Keratinocyte (primary cell): Measurements from ENCODE around the gene ACBD3.

ENCODE experiments used
- CTCF ChIP-seq, 3 experiments: IDR thresholded peaks in 1 of 3; conservative IDR thresholded peaks in 1 of 3; optimal IDR thresholded peaks in 1 of 3; 2 replicates in 2 of 3; 3 replicates in 1 of 3; pipeline versions ENCODE3 to v1.5.1; 2011; ENCODE audit warnings: low read length in 3 of 3, mild to moderate bottlenecking in 3 of 3, moderate library complexity in 2 of 3, control low read depth in 1 of 3, inconsistent platforms in 1 of 3; ENCODE audit not compliant: insufficient read depth in 2 of 3; ENCODE audit errors: extremely low read depth in 1 of 3
- EZH2 ChIP-seq: IDR thresholded peaks from one replicate; pipeline ENCODE4 v1.6.1; 2012; ENCODE audit warnings: inconsistent platforms, mild to moderate bottlenecking, low read length, moderate library complexity

- no peak for TF ChIP-seq CTCF (optimal IDR thresholded peaks at IDR 0.05 in 1 of 3, IDR thresholded peaks at IDR 0.05 in 1 of 3, conservative IDR thresholded peaks at IDR 0.05 in 1 of 3; ENCODE audit: extremely low read depth in 1 of 3, insufficient read depth in 2 of 3, low read length in 3 of 3)
- TF ChIP-seq EZH2: no peak
Observed at GRCh38 chr1:226128487-226129075, 58.0 kb downstream of the ACBD3 start.
